HepG2 (cell line): ENCODE measurements around the gene C2orf42. TPM values are rescaled to one million over a fixed set of nuclear protein-coding genes. Genes with fewer than 3 reads are reported as not detected.
A peak's percentile ranks its signal among the peaks of the same experiment; 100 is the strongest.

Experiments
- CBFB ChIP-seq: sonication (generic); formaldehyde crosslinking; IDR thresholded peaks from 2 replicates; pipeline ENCODE4 v1.4.0; 2020; ENCODE audit warnings: missing genetic modification reagents
- CBX5 ChIP-seq: sonication (generic); formaldehyde crosslinking; IDR thresholded peaks from 2 replicates; pipeline ENCODE4 v1.4.0; 2020; ENCODE audit warnings: missing genetic modification reagents, borderline replicate concordance
- CHD2 ChIP-seq: IDR thresholded peaks from 2 replicates; pipeline ENCODE4 v1.6.1; 2011; ENCODE audit warnings: low read depth, low read length, improper control_type of control experiment
- GPBP1L1 ChIP-seq: sonication (generic); formaldehyde crosslinking; IDR thresholded peaks from 2 replicates; pipeline ENCODE4 v1.5.0; 2020; ENCODE audit warnings: mild to moderate bottlenecking, missing genetic modification reagents
- RBFOX2 ChIP-seq: fragments of 200-400 bp; formaldehyde crosslinking; IDR thresholded peaks from 2 replicates; pipeline ENCODE4 v1.6.1; 2017; ENCODE audit warnings: low read depth, mild to moderate bottlenecking, low read length
- RERE ChIP-seq: IDR thresholded peaks from 2 replicates; pipeline ENCODE4 v1.6.1; 2016; ENCODE audit warnings: low read depth, missing genetic modification reagents, missing compliant biosample characterization
- ZKSCAN8 ChIP-seq: IDR thresholded peaks from 2 replicates; pipeline ENCODE4 v1.6.1; 2016; ENCODE audit warnings: borderline replicate concordance, missing genetic modification reagents, missing compliant biosample characterization
- ZNF256 ChIP-seq: sonication (generic); formaldehyde crosslinking; conservative IDR thresholded peaks from 2 replicates; pipeline ENCODE4 v1.4.0; 2020; ENCODE audit warnings: missing genetic modification reagents
- ZNF296 ChIP-seq: sonication (generic); formaldehyde crosslinking; conservative IDR thresholded peaks from 2 replicates; pipeline ENCODE4 v1.5.0; 2020; ENCODE audit warnings: mild to moderate bottlenecking, missing genetic modification reagents
- ZNF660 ChIP-seq: sonication (generic); formaldehyde crosslinking; IDR thresholded peaks from 2 replicates; pipeline ENCODE4 v1.5.1; 2020; ENCODE audit warnings: mild to moderate bottlenecking, low read depth, missing genetic modification reagents, borderline replicate concordance
- ZNF883 ChIP-seq: sonication (generic); formaldehyde crosslinking; IDR thresholded peaks from 2 replicates; pipeline ENCODE4 v1.5.1; 2020; ENCODE audit warnings: mild to moderate bottlenecking, missing genetic modification reagents; ENCODE audit errors: not compliant biosample characterization
- polyA plus RNA-seq, 8 experiments: library from polyadenylated mRNA; depleted of rRNA in 3 of 8; stranded (reverse) in 7 of 8; unstranded in 1 of 8; fragments of >200 nt; fragmentation: Illumina TruSeq in 4 of 8; extraction: Trizol in 4 of 8; gene quantifications; 2 replicates each; pipeline versions ENCODE4 v1.2.1 to v1.2.3, GENCODE V29; 2011 to 2016; ENCODE audit warnings: low read depth in 4 of 8, missing spikeins in 1 of 8, mixed read lengths in 1 of 8; ENCODE audit not compliant: insufficient read depth in 1 of 8
- total RNA-seq, 5 experiments: library from RNA; depleted of rRNA; stranded (reverse); fragments of >200 nt; fragmentation: Illumina TruSeq; extraction: Trizol; gene quantifications; 2 replicates each; pipeline ENCODE4 v1.2.3, GENCODE V29; 2016; ENCODE audit warnings: low read depth in 1 of 5
- TF ChIP-seq, protein P1 (sequence below): sonication (generic); formaldehyde crosslinking; IDR thresholded peaks from 2 replicates; pipeline ENCODE4 v1.4.0; 2020; ENCODE audit warnings: missing genetic modification reagents
- TF ChIP-seq, protein P2 (sequence below): sonication (generic); formaldehyde crosslinking; IDR thresholded peaks from 2 replicates; pipeline ENCODE4 v1.5.1; 2020; ENCODE audit warnings: missing genetic modification reagents, mild to moderate bottlenecking, borderline replicate concordance
- TF ChIP-seq, protein P3 (sequence below): sonication (generic); formaldehyde crosslinking; conservative IDR thresholded peaks from 2 replicates; pipeline ENCODE4 v1.8.0; 2022; ENCODE audit warnings: mild to moderate bottlenecking, moderate library complexity, missing genetic modification reagents

The C2orf42 gene
- total and polyA plus RNA-seq, 2 of the 13 experiments (the other 11 are each of a cell fraction or from before 2014, with no cell fraction given): 9.3 to 9.9 TPM

DNA sequence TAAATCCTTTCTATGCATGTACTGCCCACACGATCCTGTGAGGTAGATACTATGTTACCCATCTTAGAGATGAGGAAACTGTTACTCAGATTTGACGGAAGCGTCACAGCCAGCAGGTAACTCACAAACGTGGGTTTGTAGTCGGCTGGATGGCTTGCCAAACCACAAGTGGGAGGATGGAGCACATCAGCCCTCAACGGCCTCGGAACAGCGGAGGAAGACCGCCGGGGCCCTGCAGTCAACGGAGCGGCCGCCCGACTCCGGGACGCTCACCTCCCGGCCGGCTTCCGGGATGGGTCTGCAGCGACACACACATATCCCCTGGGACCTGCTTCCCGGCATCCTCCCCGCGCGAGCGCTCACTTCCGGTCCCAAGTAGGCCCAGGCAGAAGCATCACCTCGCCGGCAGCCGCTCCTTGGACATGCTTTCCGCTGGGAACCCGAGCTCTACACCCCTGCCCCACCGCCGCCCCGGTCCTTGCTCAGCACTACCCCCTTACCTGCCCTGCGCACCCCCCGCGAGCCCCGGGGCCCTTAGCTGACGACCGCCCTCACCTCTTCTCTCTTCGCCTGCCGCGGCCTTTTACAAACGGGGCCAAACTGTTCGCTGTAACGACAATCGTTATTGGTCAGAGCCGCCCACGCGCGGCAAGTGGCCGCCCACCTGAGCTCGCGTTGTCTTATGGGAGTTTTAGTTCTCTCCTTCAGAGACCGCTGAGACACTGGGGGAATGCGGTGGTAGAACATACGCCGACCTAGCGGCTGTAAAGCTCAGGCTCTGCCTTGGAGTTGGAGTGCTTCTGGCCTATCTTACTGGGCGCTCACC is at the start of gene C2orf42 (continued):
- TF ChIP-seq, protein P1, sequence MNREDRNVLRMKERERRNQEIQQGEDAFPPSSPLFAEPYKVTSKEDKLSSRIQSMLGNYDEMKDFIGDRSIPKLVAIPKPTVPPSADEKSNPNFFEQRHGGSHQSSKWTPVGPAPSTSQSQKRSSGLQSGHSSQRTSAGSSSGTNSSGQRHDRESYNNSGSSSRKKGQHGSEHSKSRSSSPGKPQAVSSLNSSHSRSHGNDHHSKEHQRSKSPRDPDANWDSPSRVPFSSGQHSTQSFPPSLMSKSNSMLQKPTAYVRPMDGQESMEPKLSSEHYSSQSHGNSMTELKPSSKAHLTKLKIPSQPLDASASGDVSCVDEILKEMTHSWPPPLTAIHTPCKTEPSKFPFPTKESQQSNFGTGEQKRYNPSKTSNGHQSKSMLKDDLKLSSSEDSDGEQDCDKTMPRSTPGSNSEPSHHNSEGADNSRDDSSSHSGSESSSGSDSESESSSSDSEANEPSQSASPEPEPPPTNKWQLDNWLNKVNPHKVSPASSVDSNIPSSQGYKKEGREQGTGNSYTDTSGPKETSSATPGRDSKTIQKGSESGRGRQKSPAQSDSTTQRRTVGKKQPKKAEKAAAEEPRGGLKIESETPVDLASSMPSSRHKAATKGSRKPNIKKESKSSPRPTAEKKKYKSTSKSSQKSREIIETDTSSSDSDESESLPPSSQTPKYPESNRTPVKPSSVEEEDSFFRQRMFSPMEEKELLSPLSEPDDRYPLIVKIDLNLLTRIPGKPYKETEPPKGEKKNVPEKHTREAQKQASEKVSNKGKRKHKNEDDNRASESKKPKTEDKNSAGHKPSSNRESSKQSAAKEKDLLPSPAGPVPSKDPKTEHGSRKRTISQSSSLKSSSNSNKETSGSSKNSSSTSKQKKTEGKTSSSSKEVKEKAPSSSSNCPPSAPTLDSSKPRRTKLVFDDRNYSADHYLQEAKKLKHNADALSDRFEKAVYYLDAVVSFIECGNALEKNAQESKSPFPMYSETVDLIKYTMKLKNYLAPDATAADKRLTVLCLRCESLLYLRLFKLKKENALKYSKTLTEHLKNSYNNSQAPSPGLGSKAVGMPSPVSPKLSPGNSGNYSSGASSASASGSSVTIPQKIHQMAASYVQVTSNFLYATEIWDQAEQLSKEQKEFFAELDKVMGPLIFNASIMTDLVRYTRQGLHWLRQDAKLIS: no peak
- TF ChIP-seq CBFB (CRISPR knock-in tag) (peak; percentile 92), ZNF883 (CRISPR knock-in tag) (peak; percentile 88), CBX5 (CRISPR knock-in tag) (peak; percentile 76; the same call in 1 of the 2 replicates), ZNF296 (CRISPR knock-in tag) (no peak; the same call in 1 of the 2 replicates), ZKSCAN8 (CRISPR knock-in tag) (peak; percentile 59), RERE (CRISPR knock-in tag) (peak; percentile 11; the same call in 1 of the 2 replicates), CHD2 (0 out of 2 replicates have a peak, but pooled peaks have one; percentile 13), GPBP1L1 (CRISPR knock-in tag) (no peak), RBFOX2 (peak; percentile 98), ZNF256 (CRISPR knock-in tag) (no peak; the same call in 1 of the 2 replicates), ZNF660 (CRISPR knock-in tag) (0 out of 2 replicates have a peak, but pooled peaks have one; percentile 68)
- TF ChIP-seq, protein P2, sequence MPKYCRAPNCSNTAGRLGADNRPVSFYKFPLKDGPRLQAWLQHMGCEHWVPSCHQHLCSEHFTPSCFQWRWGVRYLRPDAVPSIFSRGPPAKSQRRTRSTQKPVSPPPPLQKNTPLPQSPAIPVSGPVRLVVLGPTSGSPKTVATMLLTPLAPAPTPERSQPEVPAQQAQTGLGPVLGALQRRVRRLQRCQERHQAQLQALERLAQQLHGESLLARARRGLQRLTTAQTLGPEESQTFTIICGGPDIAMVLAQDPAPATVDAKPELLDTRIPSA (CRISPR knock-in tag): no peak; the same call in 1 of the 2 replicates
- TF ChIP-seq, protein P3, sequence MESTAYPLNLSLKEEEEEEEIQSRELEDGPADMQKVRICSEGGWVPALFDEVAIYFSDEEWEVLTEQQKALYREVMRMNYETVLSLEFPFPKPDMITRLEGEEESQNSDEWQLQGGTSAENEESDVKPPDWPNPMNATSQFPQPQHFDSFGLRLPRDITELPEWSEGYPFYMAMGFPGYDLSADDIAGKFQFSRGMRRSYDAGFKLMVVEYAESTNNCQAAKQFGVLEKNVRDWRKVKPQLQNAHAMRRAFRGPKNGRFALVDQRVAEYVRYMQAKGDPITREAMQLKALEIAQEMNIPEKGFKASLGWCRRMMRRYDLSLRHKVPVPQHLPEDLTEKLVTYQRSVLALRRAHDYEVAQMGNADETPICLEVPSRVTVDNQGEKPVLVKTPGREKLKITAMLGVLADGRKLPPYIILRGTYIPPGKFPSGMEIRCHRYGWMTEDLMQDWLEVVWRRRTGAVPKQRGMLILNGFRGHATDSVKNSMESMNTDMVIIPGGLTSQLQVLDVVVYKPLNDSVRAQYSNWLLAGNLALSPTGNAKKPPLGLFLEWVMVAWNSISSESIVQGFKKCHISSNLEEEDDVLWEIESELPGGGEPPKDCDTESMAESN (CRISPR knock-in tag): peak; percentile 82
